ENCODE data around the gene ACE.

Gene ACE

DNA sequence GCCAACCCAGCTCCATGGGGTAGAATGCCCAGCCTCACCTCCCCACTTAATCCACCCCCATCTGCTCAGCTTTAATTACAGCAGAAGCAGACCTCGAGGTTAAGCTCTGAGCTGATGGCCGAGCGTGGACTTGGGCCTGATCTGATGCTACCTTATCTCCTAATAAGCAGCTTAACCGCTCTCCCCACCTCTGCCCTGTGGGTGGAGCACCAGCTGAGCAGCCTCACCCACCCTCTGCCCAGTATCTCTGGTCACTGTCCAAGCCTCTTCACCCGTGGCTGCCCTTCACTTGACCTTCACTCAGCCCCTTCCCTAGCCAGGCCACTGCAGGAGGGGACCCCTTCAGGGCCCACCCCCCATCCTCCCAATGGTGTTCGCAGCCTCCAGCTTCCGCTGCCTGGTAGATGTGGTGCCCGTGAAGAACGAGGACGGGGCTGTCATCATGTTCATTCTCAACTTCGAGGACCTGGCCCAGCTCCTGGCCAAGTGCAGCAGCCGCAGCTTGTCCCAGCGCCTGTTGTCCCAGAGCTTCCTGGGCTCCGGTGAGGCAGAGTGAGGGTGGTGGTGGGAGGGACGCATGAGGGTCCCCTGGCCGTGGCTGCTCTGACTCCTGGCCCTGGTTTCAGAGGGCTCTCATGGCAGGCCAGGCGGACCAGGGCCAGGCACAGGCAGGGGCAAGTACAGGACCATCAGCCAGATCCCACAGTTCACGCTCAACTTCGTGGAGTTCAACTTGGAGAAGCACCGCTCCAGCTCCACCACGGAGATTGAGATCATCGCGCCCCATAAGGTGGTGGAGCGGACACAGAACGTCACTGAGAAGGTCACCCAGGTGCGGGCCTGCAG is 53.1 kb downstream of the ACE start:
- DNase-seq (ENCODE audit: low spot score), result no peak
- H3K27ac ChIP-seq, result no peak overlapping the region
- TF ChIP-seq, protein P1, sequence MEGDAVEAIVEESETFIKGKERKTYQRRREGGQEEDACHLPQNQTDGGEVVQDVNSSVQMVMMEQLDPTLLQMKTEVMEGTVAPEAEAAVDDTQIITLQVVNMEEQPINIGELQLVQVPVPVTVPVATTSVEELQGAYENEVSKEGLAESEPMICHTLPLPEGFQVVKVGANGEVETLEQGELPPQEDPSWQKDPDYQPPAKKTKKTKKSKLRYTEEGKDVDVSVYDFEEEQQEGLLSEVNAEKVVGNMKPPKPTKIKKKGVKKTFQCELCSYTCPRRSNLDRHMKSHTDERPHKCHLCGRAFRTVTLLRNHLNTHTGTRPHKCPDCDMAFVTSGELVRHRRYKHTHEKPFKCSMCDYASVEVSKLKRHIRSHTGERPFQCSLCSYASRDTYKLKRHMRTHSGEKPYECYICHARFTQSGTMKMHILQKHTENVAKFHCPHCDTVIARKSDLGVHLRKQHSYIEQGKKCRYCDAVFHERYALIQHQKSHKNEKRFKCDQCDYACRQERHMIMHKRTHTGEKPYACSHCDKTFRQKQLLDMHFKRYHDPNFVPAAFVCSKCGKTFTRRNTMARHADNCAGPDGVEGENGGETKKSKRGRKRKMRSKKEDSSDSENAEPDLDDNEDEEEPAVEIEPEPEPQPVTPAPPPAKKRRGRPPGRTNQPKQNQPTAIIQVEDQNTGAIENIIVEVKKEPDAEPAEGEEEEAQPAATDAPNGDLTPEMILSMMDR (conservative IDR thresholded peaks at IDR 0.05; ENCODE audit: low read depth), result no peak
- POLR2A ChIA-PET (ENCODE audit: low non-redundant PET), result no interaction called here
- CTCF ChIA-PET, result interaction anchor here (0.5 to 1.1 kb wide), 2 partner anchors 94 to 558 kb away, joined by 3 to 5 read pairs; no protein-coding TSS in a partner anchor

GRCh38 chr17:63530557-63531021 is 53.7 kb downstream of the ACE start:
- DNase-seq (ENCODE audit: low spot score), result no peak
- ChIA-PET CTCF (interaction anchor here (0.5 to 0.9 kb wide), 2 partner anchors 19 to 559 kb away, joined by 3 to 5 read pairs; no protein-coding TSS in a partner anchor), POLR2A (ENCODE audit: low non-redundant PET) (no interaction called here)
- no peak overlapping the region for H3K27ac ChIP-seq
- TF ChIP-seq, protein P1 (conservative IDR thresholded peaks at IDR 0.05; ENCODE audit: low read depth), result no peak

DNA sequence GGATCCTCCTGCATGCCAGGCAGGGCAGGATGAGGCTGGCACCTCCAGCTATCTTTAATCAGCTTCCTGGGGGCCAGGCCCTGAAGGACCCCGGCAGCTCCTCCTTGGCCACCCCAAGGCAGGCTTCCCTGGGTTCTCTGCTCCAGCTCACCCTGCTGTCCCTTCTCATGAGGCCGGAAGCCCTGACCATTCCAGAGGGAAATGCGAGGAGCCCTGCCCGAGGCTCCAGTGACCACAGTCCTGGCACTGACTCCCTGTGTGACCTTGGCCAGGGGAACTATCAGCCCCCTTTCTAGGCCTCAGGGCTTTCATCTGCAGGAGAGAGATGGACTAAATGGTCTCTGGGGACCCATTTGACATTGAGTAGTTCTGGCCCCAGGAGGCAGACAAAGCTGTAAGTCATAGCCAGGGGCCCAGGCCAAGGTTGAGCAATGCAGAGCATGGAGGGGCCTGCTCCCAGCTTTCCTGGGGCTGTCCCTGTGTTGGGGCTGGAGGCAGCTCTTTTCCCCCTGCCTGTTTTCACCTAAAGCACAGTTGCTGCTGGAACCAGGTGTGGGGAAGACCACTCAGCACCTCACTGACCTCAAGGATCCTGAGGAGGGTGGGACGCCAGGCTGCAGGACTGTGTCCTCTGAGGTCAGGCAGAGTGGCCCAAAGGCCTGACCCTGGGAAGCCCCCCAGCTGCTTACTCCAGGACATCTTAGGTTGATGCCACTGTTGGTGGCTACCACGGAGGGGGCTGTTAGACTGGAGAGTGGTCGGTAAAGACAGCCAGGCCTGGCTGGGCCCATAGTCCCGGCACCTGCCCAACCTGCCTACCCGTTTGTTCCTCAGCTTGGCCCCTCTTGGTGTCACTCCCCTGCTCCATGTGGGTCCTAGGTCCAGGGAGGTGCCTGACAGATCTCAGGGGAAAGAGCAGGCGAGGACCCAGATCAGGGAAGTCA is 54.4 kb downstream of the ACE start:
- TF ChIP-seq, protein P1 (conservative IDR thresholded peaks at IDR 0.05; ENCODE audit: low read depth), result no peak
- DNase-seq (ENCODE audit: low spot score), result no peak
- ChIA-PET CTCF (interaction anchor here (0.7 to 0.9 kb wide), 2 partner anchors 18 to 34 kb away, joined by 3 read pairs; no protein-coding TSS in a partner anchor), POLR2A (ENCODE audit: low non-redundant PET) (no interaction called here)
- H3K27ac ChIP-seq, result no peak overlapping the region

GRCh38 chr17:63533433-63534077 is 56.7 kb downstream of the ACE start:
- no peak for DNase-seq (ENCODE audit: low spot score)
- TF ChIP-seq, protein P1 (conservative IDR thresholded peaks at IDR 0.05; ENCODE audit: low read depth), result no peak
- no peak overlapping the region for H3K27ac ChIP-seq
- ChIA-PET POLR2A (ENCODE audit: low non-redundant PET) (no interaction called here), CTCF (no interaction called here)

DNA sequence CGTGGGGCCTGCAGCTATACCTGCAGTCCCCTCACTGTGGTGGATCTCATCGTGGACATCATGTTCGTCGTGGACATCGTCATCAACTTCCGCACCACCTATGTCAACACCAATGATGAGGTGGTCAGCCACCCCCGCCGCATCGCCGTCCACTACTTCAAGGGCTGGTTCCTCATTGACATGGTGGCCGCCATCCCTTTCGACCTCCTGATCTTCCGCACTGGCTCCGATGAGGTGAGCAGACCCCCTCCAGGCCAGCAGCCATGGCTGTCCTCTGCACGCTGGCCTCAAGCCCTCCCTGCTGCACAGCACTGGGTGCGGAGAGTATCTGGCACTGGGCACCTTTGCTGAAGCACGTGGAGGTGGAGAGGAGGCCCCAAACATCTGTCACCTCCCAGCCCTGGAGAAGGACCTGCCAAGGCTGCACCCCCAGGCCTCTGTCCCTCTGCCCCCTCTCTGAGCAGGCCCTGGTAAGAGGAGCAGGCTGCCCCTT is 57.3 kb downstream of the ACE start:
- CTCF ChIA-PET, result no interaction called here
- DNase-seq (ENCODE audit: low spot score), result no peak
- POLR2A ChIA-PET (ENCODE audit: low non-redundant PET), result no interaction called here
- H3K27ac ChIP-seq, result no peak overlapping the region
- TF ChIP-seq, protein P1 (conservative IDR thresholded peaks at IDR 0.05; ENCODE audit: low read depth), result no peak
